PC-9 (cell line): ENCODE measurements around the gene NDUFA9.

ENCODE experiments used
- EZH2 ChIP-seq: fragments of 200-600 bp; sonication (generic); IDR thresholded peaks from 2 replicates; pipeline ENCODE4 v1.8.0; 2017; ENCODE audit warnings: antibody characterized with exemption, low read depth
- TF ChIP-seq, protein P1 (sequence below): fragments of 200-600 bp; sonication (generic); conservative IDR thresholded peaks from 2 replicates; pipeline ENCODE4 v1.6.1; 2017; ENCODE audit warnings: mixed run types, antibody characterized with exemption, mild to moderate bottlenecking, moderate library complexity

DNA sequence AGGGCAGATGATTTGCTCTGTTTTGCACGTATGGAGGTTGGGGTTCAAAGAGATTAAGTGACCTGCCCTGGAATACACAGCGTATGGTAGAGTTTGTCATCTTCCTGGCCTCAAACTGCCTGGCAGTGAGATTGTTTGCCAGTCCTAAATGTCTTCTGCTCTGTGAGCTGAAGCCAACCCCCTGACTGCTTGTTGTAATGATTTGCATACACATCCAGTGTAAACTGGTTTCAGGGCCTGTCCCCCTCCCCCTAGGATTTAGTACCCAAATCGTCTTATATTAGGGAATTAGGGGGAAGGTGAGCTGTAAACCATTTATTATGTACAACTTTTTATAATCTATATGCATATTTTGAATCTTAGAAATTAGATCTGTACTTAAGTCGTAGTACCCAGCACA is 38.4 kb upstream of the NDUFA9 start:
- TF ChIP-seq, protein P1, sequence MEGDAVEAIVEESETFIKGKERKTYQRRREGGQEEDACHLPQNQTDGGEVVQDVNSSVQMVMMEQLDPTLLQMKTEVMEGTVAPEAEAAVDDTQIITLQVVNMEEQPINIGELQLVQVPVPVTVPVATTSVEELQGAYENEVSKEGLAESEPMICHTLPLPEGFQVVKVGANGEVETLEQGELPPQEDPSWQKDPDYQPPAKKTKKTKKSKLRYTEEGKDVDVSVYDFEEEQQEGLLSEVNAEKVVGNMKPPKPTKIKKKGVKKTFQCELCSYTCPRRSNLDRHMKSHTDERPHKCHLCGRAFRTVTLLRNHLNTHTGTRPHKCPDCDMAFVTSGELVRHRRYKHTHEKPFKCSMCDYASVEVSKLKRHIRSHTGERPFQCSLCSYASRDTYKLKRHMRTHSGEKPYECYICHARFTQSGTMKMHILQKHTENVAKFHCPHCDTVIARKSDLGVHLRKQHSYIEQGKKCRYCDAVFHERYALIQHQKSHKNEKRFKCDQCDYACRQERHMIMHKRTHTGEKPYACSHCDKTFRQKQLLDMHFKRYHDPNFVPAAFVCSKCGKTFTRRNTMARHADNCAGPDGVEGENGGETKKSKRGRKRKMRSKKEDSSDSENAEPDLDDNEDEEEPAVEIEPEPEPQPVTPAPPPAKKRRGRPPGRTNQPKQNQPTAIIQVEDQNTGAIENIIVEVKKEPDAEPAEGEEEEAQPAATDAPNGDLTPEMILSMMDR, result no peak
- no peak for TF ChIP-seq EZH2
